BLaER1 (cell line): ENCODE data around the gene PLEKHA5.
"Not testable (repeated sequence)": the region's sequence is repeated elsewhere in the genome, so short reads cannot be mapped to it uniquely, and the experiment has no call there.

ENCODE experiments used
- H3K27ac ChIP-seq: shearing (Covaris generic); formaldehyde crosslinking; 2 replicates; pipeline ENCODE4 v1.8.1; 2022
- H3K27me3 ChIP-seq: shearing (Covaris generic); formaldehyde crosslinking; 2 replicates; pipeline ENCODE4 v1.8.1; 2022
- H3K36me3 ChIP-seq: shearing (Covaris generic); formaldehyde crosslinking; 2 replicates; pipeline ENCODE4 v1.8.1; 2022
- H3K4me1 ChIP-seq: shearing (Covaris generic); formaldehyde crosslinking; 2 replicates; pipeline ENCODE4 v1.8.1; 2022
- H3K4me2 ChIP-seq: shearing (Covaris generic); formaldehyde crosslinking; 2 replicates; pipeline ENCODE4 v1.8.1; 2022
- H3K4me3 ChIP-seq: shearing (Covaris generic); formaldehyde crosslinking; 2 replicates; pipeline ENCODE4 v1.8.1; 2022
- H3K9ac ChIP-seq: shearing (Covaris generic); formaldehyde crosslinking; 2 replicates; pipeline ENCODE4 v1.8.1; 2022
- H3K9me3 ChIP-seq: shearing (Covaris generic); formaldehyde crosslinking; 2 replicates; pipeline ENCODE4 v1.8.1; 2022
- H4K20me1 ChIP-seq: shearing (Covaris generic); formaldehyde crosslinking; 2 replicates; pipeline ENCODE4 v1.8.1; 2022
- Cebpa-rat ChIP-seq: shearing (Covaris generic); IDR thresholded peaks from 2 replicates; pipeline ENCODE4 v1.8.1; 2022

The PLEKHA5 gene

GRCh38 chr12:19304149-19304750 is 174.7 kb downstream of the PLEKHA5 start:
- H3K9me3 ChIP-seq, result peaks cover 9% of the 10 kb centered on the region; the same call in 1 of the 2 replicates
- no peak overlapping the region for H3K27ac ChIP-seq
- TF ChIP-seq Cebpa-rat, result no peak
- H4K20me1 ChIP-seq, result no peaks in the 10 kb centered on the region
- no peaks in the 10 kb centered on the region for H3K4me1 ChIP-seq
- no peak overlapping the region for H3K9ac ChIP-seq
- peaks cover 20% of the 10 kb centered on the region; the same call in 1 of the 2 replicates for H3K36me3 ChIP-seq
- H3K4me2 ChIP-seq, result no peak overlapping the region
- H3K27me3 ChIP-seq, result no peaks in the 10 kb centered on the region
- H3K4me3 ChIP-seq, result no peak overlapping the region

GRCh38 chr12:19305621-19306020 is 176.1 kb downstream of the PLEKHA5 start:
- H3K9me3 ChIP-seq, H3K4me3 ChIP-seq, H3K27ac ChIP-seq, H4K20me1 ChIP-seq, H3K9ac ChIP-seq, H3K4me1 ChIP-seq, H3K4me2 ChIP-seq, H3K27me3 ChIP-seq: not testable (repeated sequence)
- H3K36me3 ChIP-seq, result peaks cover 20% of the 10 kb centered on the region; the same call in 1 of the 2 replicates

- H3K36me3 ChIP-seq, result peaks cover 20% of the 10 kb centered on the region; the same call in 1 of the 2 replicates
- peaks cover 9% of the 10 kb centered on the region; the same call in 1 of the 2 replicates for H3K9me3 ChIP-seq
- no peaks in the 10 kb centered on the region for H3K4me1 ChIP-seq
- H3K4me3 ChIP-seq, result no peak overlapping the region
- no peak overlapping the region for H3K4me2 ChIP-seq
- H4K20me1 ChIP-seq, result no peaks in the 10 kb centered on the region
- no peak overlapping the region for H3K27ac ChIP-seq
- no peak overlapping the region for H3K9ac ChIP-seq
- no peaks in the 10 kb centered on the region for H3K27me3 ChIP-seq
- no peak for TF ChIP-seq Cebpa-rat
These were observed 176.8 kb downstream of the PLEKHA5 start for GRCh38 chr12:19306366-19306765.

- no peak for TF ChIP-seq Cebpa-rat
- Histone ChIP-seq H4K20me1 (no peaks in the 10 kb centered on the region), H3K9ac (no peak overlapping the region), H3K27me3 (no peaks in the 10 kb centered on the region), H3K4me1 (no peaks in the 10 kb centered on the region), H3K36me3 (peaks cover 20% of the 10 kb centered on the region; the same call in 1 of the 2 replicates), H3K9me3 (peaks cover 9% of the 10 kb centered on the region; the same call in 1 of the 2 replicates), H3K4me2 (no peak overlapping the region), H3K4me3 (no peak overlapping the region), H3K27ac (no peak overlapping the region)
These were observed 177.9 kb downstream of the PLEKHA5 start for GRCh38 chr12:19307451-19307850.

- Histone ChIP-seq H3K27me3 (no peaks in the 10 kb centered on the region), H3K36me3 (peaks cover 8% of the 10 kb centered on the region; the same call in 1 of the 2 replicates), H3K9ac (no peak overlapping the region), H3K9me3 (peaks cover 3% of the 10 kb centered on the region; the same call in 1 of the 2 replicates), H3K27ac (no peak overlapping the region), H3K4me2 (no peak overlapping the region), H3K4me3 (no peak overlapping the region), H4K20me1 (no peaks in the 10 kb centered on the region), H3K4me1 (no peaks in the 10 kb centered on the region)
- TF ChIP-seq Cebpa-rat, result no peak
These were observed 181.6 kb downstream of the PLEKHA5 start for GRCh38 chr12:19311165-19311564.

- Histone ChIP-seq H3K4me2 (no peak overlapping the region), H3K27me3 (no peaks in the 10 kb centered on the region), H3K4me1 (no peaks in the 10 kb centered on the region), H3K27ac (no peak overlapping the region), H4K20me1 (no peaks in the 10 kb centered on the region), H3K9me3 (no peaks in the 10 kb centered on the region), H3K4me3 (no peak overlapping the region), H3K9ac (no peak overlapping the region), H3K36me3 (no peaks in the 10 kb centered on the region)
- no peak for TF ChIP-seq Cebpa-rat
These were observed 183.1 kb downstream of the PLEKHA5 start for GRCh38 chr12:19312637-19313036.

- Histone ChIP-seq H3K27me3 (no peaks in the 10 kb centered on the region), H3K4me1 (no peaks in the 10 kb centered on the region), H3K9ac (no peak overlapping the region), H4K20me1 (no peaks in the 10 kb centered on the region), H3K36me3 (0 out of 2 replicates have a peak, but pooled peaks cover 3% of the 10 kb centered on the region), H3K4me2 (no peak overlapping the region), H3K4me3 (no peak overlapping the region), H3K9me3 (no peaks in the 10 kb centered on the region), H3K27ac (no peak overlapping the region)
- TF ChIP-seq Cebpa-rat, result no peak
These were observed 186.9 kb downstream of the PLEKHA5 start for GRCh38 chr12:19316425-19316824.

GRCh38 chr12:19322376-19322775 is 192.8 kb downstream of the PLEKHA5 start:
- peaks cover 5% of the 10 kb centered on the region; the same call in 1 of the 2 replicates for H3K9me3 ChIP-seq
- no peak overlapping the region for H3K4me3 ChIP-seq
- H3K4me2 ChIP-seq, result no peak overlapping the region
- no peak overlapping the region for H3K27ac ChIP-seq
- H3K36me3 ChIP-seq, result peaks cover 31% of the 10 kb centered on the region
- H3K27me3 ChIP-seq, result no peaks in the 10 kb centered on the region
- TF ChIP-seq Cebpa-rat, result no peak
- no peaks in the 10 kb centered on the region for H4K20me1 ChIP-seq
- H3K4me1 ChIP-seq, result no peaks in the 10 kb centered on the region
- no peak overlapping the region for H3K9ac ChIP-seq

- Histone ChIP-seq H3K4me2 (no peak overlapping the region), H3K9ac (no peak overlapping the region), H3K27ac (no peak overlapping the region), H3K36me3 (peaks cover 31% of the 10 kb centered on the region), H3K4me1 (no peaks in the 10 kb centered on the region), H3K27me3 (no peaks in the 10 kb centered on the region), H3K4me3 (no peak overlapping the region), H3K9me3 (peaks cover 9% of the 10 kb centered on the region; the same call in 1 of the 2 replicates), H4K20me1 (no peaks in the 10 kb centered on the region)
- TF ChIP-seq Cebpa-rat, result no peak
These were observed 194.3 kb downstream of the PLEKHA5 start for GRCh38 chr12:19323805-19324204.

- no peak overlapping the region for H3K9ac ChIP-seq
- no peaks in the 10 kb centered on the region for H4K20me1 ChIP-seq
- peaks cover 9% of the 10 kb centered on the region; the same call in 1 of the 2 replicates for H3K9me3 ChIP-seq
- H3K27me3 ChIP-seq, result no peaks in the 10 kb centered on the region
- H3K4me3 ChIP-seq, result no peak overlapping the region
- H3K27ac ChIP-seq, result no peak overlapping the region
- H3K36me3 ChIP-seq, result peaks cover 28% of the 10 kb centered on the region
- H3K4me2 ChIP-seq, result no peak overlapping the region
- no peak for TF ChIP-seq Cebpa-rat
- no peaks in the 10 kb centered on the region for H3K4me1 ChIP-seq
These were observed 196.6 kb downstream of the PLEKHA5 start for GRCh38 chr12:19326102-19326501.
